ENCODE results near the gene DLX2. TPM values are rescaled to one million over a fixed set of nuclear protein-coding genes. Genes with fewer than 3 reads are reported as not detected.

The DLX2 gene
- total and polyA plus RNA-seq, 2 of the 13 experiments (the other 11 are each of a cell fraction or from before 2014, with no cell fraction given), result 0.07 to 0.15 TPM

- TF ChIP-seq, protein P1, sequence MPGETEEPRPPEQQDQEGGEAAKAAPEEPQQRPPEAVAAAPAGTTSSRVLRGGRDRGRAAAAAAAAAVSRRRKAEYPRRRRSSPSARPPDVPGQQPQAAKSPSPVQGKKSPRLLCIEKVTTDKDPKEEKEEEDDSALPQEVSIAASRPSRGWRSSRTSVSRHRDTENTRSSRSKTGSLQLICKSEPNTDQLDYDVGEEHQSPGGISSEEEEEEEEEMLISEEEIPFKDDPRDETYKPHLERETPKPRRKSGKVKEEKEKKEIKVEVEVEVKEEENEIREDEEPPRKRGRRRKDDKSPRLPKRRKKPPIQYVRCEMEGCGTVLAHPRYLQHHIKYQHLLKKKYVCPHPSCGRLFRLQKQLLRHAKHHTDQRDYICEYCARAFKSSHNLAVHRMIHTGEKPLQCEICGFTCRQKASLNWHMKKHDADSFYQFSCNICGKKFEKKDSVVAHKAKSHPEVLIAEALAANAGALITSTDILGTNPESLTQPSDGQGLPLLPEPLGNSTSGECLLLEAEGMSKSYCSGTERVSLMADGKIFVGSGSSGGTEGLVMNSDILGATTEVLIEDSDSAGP (CRISPR knock-in tag; IDR thresholded peaks at IDR 0.05; ENCODE audit: borderline replicate concordance), result peak; percentile 75; the same call in 1 of the 2 replicates
- TF ChIP-seq ZNF446 (CRISPR knock-in tag; IDR thresholded peaks at IDR 0.05) (no peak), ZNF367 (CRISPR knock-in tag; IDR thresholded peaks at IDR 0.05; ENCODE audit: borderline replicate concordance) (no peak), PAX8 (CRISPR knock-in tag; IDR thresholded peaks at IDR 0.05; ENCODE audit: borderline replicate concordance) (no peak), ZNF768 (CRISPR knock-in tag; IDR thresholded peaks at IDR 0.05) (peak; percentile 51; the same call in 1 of the 2 replicates), MYNN (CRISPR knock-in tag; IDR thresholded peaks at IDR 0.05; ENCODE audit: low read depth) (no peak), THAP7 (CRISPR knock-in tag; IDR thresholded peaks at IDR 0.05) (no peak), SKI (IDR thresholded peaks at IDR 0.05; ENCODE audit: partially characterized antibody) (no peak), ZMYM2 (CRISPR knock-in tag; IDR thresholded peaks at IDR 0.05) (0 out of 2 replicates have a peak, but pooled peaks have one; percentile 27), ZNF770 (CRISPR knock-in tag; IDR thresholded peaks at IDR 0.05) (peak; percentile 72), LBX2 (CRISPR knock-in tag; IDR thresholded peaks at IDR 0.05; ENCODE audit: borderline replicate concordance) (no peak), CC2D1A (CRISPR knock-in tag; IDR thresholded peaks at IDR 0.05) (no peak), ZFX (CRISPR knock-in tag; IDR thresholded peaks at IDR 0.05; ENCODE audit: low read depth) (peak; percentile 28; the same call in 1 of the 2 replicates), GPBP1L1 (CRISPR knock-in tag; IDR thresholded peaks at IDR 0.05) (no peak)
- TF ChIP-seq, protein P2, sequence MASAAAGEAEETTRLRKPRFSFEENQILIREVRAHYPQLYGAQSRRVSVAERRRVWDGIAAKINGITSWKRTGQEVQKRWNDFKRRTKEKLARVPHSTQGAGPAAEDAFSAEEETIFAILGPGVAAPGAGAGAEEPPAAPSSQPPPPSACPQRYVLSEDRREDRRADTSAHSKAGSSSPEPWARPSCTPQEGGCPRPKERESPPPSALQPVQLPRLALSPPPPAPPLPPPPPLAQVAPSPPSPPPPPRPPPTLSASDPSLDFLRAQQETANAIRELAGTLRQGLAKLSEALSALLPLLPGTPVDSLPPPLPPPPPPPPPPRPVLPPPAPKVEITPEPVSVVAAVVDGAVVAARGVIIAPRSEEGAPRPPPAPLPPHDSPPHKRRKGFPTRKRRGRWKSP (CRISPR knock-in tag; IDR thresholded peaks at IDR 0.05), result peak; percentile 74
- TF ChIP-seq, protein P3, sequence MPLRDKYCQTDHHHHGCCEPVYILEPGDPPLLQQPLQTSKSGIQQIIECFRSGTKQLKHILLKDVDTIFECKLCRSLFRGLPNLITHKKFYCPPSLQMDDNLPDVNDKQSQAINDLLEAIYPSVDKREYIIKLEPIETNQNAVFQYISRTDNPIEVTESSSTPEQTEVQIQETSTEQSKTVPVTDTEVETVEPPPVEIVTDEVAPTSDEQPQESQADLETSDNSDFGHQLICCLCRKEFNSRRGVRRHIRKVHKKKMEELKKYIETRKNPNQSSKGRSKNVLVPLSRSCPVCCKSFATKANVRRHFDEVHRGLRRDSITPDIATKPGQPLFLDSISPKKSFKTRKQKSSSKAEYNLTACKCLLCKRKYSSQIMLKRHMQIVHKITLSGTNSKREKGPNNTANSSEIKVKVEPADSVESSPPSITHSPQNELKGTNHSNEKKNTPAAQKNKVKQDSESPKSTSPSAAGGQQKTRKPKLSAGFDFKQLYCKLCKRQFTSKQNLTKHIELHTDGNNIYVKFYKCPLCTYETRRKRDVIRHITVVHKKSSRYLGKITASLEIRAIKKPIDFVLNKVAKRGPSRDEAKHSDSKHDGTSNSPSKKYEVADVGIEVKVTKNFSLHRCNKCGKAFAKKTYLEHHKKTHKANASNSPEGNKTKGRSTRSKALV (CRISPR knock-in tag; IDR thresholded peaks at IDR 0.05), result peak; percentile 98
- TF ChIP-seq, protein P4, sequence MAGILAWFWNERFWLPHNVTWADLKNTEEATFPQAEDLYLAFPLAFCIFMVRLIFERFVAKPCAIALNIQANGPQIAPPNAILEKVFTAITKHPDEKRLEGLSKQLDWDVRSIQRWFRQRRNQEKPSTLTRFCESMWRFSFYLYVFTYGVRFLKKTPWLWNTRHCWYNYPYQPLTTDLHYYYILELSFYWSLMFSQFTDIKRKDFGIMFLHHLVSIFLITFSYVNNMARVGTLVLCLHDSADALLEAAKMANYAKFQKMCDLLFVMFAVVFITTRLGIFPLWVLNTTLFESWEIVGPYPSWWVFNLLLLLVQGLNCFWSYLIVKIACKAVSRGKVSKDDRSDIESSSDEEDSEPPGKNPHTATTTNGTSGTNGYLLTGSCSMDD (CRISPR knock-in tag; IDR thresholded peaks at IDR 0.05), result no peak
Observed at GRCh38 chr2:172095146-172095904, 7.4 kb downstream of the DLX2 start (continued).
